Omental fat pad (tissue), 4 donors: ENCODE measurements around the gene PIGV. TPM values are rescaled to one million over a fixed set of nuclear protein-coding genes. Genes with fewer than 3 reads are reported as not detected.

Source experiments
- ATAC-seq: fragments of 150-250 bp; one replicate; pipeline ENCODE4 v1.9.1; 2016; ENCODE audit warnings: mild to moderate bottlenecking, moderate library complexity; ENCODE audit not compliant: low FRiP score
- DNase-seq: peaks from one replicate; pipeline ENCODE4 v3.0.0-alpha.2; 2019; ENCODE audit warnings: low spot score
- total RNA-seq, 4 donors: library from RNA; depleted of rRNA; stranded (reverse); fragments of >200 nt; gene quantifications; one replicate each; pipeline ENCODE4 v1.1.0, GENCODE V29; 2016
- TF ChIP-seq, protein P1 (sequence below), 3 donors: fragments of 450-650 bp; IDR thresholded peaks; one replicate each; pipeline ENCODE4 v1.5.1; 2016 to 2017; ENCODE audit warnings: antibody characterized with exemption in 3 of 3, mild to moderate bottlenecking in 3 of 3, moderate library complexity in 2 of 3

PIGV gene
- 10 to 100 TPM in 3 of 4 donors, 1 to 10 TPM in 1; 7.9 to 17.1 (median 16.5) TPM for total RNA-seq

GRCh38 chr1:26787706-26788514, at the start of gene PIGV:
Gene PIGV (plus strand): TSS chr1:26787950. CDS start chr1:26790816, 2,866 bp downstream.
- peak; percentile 83 for ATAC-seq
- peak; percentile 58 for DNase-seq
- TF ChIP-seq, protein P1, sequence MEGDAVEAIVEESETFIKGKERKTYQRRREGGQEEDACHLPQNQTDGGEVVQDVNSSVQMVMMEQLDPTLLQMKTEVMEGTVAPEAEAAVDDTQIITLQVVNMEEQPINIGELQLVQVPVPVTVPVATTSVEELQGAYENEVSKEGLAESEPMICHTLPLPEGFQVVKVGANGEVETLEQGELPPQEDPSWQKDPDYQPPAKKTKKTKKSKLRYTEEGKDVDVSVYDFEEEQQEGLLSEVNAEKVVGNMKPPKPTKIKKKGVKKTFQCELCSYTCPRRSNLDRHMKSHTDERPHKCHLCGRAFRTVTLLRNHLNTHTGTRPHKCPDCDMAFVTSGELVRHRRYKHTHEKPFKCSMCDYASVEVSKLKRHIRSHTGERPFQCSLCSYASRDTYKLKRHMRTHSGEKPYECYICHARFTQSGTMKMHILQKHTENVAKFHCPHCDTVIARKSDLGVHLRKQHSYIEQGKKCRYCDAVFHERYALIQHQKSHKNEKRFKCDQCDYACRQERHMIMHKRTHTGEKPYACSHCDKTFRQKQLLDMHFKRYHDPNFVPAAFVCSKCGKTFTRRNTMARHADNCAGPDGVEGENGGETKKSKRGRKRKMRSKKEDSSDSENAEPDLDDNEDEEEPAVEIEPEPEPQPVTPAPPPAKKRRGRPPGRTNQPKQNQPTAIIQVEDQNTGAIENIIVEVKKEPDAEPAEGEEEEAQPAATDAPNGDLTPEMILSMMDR (IDR thresholded peaks at IDR 0.05), result peak in 2 of 3 donors; percentile 12 to 47

DNA sequence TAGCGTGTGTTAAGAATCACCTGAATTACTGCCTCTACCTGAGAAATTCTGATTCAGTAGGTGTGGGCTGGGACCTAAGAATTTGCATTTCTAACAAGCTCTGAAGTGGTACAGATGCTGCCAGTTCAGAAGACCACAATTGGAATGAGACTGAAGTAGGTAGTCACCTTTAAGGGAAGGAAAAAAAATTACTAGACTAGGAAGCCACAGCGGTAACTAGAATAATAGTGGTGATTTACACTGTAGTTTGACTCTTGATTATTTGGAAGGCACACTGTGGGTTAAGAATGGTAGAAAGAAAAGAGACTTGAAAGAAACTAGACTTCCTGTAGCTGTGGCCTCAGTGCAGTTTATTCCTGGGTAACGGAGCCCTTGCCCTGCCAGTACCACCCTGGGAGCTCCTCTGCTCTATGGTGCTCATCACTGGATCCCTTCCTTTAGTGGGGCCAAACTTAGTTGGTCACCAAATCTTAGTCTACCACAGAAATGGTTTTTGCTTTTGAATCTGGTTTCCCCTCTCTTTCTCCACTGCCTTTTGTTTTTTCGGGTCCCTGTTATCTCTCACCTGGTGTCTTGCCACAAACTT, 48.3 kb upstream of the PIGV start:
- no peak for DNase-seq
- no peak for ATAC-seq
- TF ChIP-seq, protein P1 (IDR thresholded peaks at IDR 0.05), result no peak

DNA sequence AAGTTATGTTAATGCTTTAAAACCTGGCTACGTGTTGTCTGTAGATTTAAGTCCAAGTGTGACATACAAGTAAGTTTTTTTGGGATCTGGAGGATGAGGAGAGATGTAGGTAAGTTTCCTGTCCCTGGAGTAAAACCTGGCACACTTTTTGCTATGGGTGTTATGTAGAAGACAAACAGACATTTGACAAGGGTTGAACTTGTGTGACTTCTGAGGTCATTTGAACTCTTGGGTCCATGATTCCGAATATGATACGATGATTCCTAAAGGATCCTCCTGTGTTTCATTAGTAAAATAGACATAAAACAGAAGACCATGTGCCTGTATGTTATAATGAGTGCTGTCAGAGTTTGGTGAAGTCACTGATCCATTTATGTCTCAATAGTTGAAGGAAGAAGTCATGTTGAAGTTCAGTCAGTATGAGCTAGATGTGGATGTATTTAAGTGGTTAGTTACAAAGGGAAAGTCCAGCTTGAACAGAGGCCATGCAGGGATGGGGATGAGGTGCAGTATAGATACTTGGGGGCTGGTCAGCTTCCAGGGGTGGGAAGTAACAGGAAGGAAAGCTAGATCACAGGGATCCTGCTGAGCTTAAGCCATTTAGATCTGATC, 47.6 kb upstream of the PIGV start:
- DNase-seq (no peak), ATAC-seq (no peak)
- TF ChIP-seq, protein P1 (IDR thresholded peaks at IDR 0.05), result no peak

DNA sequence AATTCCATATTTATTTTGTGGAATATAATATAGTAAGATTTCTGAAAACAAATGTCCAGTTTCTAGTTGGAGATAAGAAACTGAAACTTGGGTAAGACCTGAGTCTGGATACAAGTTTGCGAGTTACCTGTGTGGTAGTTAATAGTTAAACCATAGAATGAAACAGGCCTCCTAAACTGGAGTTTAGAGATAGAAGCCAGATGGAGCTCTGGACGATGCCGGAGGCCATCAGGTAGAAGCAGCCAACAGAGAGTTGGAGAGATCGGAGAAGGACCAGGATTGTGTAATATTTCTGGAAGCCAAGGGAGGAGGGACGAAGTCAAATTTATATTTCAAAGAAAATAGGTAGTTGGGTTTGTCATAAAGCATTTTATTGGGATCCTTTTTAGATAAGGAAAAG, 46.8 kb upstream of the PIGV start:
- DNase-seq (no peak), ATAC-seq (no peak)
- TF ChIP-seq, protein P1 (IDR thresholded peaks at IDR 0.05), result no peak

DNA sequence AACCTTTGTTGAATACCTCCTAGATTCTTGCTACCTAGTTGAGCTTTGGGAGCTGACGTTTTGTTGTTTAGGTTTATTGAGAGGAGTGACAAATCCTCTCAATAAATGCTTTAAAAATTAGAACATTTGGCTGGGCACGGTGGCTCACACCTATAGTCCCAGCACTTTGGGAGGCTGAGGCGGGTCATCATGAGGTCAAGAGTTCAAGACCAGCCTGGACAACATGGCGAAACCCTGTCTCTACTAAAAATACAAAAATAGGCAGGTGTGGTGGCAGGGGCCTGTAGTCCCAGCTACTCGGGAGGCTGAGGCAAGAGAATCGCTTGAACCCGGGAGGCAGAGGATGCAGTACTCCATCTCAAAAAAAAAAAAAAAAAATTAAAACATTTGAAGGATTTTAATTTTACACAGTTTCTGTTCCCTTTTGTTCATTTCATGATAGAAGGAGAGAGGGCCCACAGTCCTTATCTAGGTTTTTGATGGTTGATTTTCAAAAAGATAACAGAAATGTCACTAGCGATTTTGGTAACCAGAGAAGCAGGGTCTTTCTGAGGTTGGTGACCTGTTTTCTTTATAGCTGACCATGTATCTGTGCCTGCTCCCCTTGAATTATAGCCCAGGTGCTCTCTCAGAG, 44.2 kb upstream of the PIGV start:
- TF ChIP-seq, protein P1 (IDR thresholded peaks at IDR 0.05), result no peak
- DNase-seq (no peak), ATAC-seq (no peak)

DNA sequence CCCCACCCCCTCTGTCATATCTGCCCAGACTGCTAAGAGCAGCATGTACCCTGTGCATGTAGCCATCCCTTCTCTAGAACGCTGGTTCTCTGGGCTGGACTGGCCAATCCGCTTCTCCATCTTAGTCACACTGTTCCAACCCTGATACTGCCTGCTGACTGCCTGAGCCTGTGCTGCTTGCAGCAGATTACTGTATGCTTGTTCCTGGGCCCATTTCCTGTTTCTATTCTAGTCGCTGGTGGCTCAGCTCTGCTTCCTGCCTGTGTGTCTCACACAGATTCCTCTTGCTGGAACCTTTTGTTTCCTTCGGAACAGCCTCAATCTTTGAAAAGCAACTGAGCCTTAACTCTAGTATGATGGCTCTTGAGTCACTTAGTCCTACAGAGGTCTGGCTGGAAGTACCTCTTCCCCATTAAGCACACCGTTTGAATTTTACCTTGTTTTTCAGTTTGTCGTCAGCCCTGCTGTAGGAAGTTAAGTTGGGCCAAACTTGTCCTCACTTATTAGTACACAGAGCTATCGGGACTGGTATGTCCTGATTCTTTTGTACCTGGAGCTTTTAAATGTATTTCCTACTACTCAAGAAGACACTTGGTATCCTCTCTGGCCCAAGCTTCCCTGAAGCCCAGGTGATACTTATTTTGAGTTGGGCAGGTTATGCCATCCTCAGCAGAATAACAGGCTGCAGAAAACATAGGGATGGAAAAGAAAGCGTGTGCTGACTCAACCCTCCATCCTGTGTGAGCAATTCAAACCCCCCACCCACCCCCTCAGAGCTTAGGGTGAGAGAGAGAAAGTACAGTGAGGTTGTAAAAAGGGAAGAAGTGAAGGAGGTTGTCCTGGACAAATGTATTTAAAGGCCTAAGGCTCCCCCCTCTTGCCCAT, 43.4 kb upstream of the PIGV start:
- ATAC-seq (peak; percentile 76), DNase-seq (no peak)
- TF ChIP-seq, protein P1 (IDR thresholded peaks at IDR 0.05), result no peak
